ENCODE measurements around the gene KRT35.

The KRT35 gene

DNA sequence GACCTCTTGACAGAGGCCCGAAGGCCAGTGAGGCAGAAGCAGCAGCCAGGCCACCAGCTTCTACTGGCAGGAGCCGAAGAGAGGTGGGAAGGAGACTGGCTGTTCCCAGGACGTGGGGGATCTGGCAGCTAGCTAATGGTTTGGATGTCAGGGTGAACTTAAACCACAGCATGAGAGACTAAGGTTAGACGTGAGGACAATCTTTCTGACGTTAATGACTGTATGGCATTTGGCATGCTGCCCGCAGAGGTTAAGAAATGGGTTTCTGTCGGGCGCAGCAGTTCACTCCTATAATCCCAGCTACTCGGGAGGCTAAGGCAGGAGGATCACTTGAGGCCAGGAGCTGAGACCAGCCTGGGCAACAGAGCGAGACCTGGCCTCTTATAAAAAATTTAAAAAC is 30.8 kb upstream of the KRT35 start:
- DNase-seq (ENCODE audit: low read depth in 3 of 3) = no peak

DNA sequence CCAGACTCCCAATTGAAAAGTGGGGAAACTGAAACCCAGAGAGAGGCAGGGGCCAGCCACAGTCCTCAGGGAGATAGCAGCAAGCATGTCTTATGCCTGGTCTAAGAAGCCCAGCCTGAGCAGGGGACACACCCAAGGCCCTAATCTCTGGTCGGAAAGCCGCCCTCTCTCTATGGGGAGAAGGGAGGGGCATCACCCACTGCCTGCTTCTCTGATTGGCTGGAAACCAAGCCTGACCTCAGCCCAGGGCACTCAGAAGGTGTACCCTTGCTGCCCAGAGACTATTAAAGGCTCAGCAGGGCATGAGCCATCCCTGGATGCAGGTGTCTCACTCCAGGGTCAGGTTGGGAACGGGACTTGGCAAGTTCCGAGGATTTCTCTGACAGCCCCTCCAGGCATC is 30.2 kb upstream of the KRT35 start:
- no peak for DNase-seq (ENCODE audit: low read depth in 3 of 3)

DNA sequence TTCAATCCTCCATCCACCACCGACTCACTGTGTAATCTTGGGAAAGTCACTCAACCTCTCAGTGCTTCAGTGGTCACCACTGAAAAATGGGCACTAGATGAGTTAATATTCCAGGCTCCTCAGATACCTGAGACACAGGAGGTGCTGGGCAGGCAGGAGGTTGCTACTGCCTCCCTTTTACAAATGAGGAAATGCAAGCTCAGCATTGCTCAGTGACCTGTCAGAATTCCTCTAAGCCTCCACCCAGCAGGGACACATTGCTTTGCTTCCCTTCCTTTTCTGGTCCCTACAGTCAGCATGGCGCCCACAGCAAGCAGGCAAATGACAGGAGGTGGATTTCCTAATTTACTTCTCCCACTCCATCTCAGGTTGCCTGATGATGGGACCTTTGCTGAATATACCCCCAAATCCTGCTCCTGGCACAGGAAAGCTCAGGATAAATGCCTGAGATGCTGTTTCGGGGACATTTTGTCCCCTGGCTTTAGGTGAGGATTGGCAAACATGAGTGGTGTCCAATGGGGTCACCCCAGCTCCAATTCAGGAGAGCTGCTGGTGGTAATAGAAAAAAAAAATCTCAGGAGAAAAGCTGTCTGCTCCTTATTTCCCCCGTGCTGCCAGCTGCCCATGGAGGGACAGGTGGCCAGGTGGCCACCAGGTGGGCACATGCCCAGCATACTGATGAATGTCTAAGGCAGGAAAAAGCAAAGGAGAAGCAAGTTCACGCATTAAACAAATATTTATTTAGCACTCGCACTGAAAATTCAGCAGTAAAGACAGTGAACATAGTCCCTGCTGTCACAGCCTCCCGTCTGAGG is 29.5 kb upstream of the KRT35 start:
- DNase-seq (ENCODE audit: low read depth in 3 of 3) = no peak

DNA sequence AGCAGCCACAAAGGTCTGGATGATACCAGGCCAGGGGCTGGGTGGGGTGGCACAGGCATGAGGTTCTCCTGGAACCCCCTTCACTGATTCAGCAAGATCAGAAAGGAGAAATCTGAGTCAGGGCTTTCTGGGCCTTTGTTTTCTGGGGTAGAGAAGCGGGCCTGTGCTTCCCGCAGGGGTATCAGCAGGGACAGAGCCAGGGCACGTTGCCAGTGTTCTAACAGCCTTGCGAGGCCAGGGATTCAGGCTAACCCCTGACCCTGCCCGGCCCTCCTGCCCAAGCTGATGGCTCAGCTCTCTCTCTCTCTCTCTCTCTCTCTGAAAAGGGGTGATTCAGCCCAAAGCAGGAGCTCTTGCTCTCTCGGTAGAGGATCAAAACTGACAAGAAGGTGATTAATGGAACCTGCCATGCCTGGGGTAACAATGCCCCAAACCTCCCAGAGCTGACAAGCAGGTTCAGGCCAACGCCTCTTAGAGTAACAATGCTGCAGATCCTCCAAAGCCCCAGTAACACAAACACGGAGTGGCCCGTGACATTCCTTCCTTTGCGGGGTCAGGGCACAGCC is 26.4 kb upstream of the KRT35 start:
- DNase-seq (ENCODE audit: low read depth in 3 of 3) = no peak

DNA sequence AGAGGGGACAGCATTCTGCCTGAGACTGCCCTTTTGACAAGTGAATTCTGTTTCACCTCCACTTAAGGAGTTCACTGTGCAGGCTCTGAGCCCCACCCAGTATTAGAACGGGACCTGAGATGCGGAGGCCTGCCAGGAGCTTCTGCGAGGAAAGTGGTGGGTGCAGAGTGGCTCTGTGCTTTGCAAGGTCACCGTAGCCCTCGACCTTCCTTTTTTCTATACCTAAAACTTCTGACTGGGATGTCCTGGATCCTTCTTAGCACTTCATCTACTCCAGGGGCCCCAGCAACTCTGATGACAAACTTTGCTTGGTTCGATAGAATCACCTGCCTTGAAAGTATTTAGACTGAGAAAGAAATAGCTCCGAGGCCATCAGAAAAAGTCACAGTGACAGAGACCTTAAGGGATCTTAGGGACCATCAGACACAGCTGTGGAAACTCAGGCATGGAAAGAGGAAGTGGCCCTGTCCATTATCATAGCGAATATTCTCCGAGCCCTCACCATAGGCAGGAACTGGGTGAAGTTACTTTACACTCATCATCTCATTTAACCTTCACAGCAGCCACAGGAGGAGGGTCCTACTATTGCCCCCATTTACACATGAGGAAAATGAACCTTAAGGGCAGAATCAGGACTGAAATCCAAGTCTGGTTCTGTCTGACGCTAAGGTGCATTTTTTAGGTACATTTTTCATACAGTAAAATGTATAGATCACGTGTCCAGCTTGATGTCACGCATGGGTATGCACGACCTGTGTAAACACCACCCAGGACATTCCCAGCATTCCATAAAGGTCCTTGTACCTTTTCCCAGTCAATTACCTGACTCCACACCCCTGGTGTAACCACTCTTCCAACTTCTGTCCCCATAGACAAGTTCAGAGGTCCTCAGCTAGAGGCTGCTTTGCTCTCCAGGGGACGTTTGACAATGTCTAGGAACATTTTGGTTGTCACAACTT is 25.1 kb upstream of the KRT35 start:
- no peak for DNase-seq (ENCODE audit: low read depth in 3 of 3)

DNA sequence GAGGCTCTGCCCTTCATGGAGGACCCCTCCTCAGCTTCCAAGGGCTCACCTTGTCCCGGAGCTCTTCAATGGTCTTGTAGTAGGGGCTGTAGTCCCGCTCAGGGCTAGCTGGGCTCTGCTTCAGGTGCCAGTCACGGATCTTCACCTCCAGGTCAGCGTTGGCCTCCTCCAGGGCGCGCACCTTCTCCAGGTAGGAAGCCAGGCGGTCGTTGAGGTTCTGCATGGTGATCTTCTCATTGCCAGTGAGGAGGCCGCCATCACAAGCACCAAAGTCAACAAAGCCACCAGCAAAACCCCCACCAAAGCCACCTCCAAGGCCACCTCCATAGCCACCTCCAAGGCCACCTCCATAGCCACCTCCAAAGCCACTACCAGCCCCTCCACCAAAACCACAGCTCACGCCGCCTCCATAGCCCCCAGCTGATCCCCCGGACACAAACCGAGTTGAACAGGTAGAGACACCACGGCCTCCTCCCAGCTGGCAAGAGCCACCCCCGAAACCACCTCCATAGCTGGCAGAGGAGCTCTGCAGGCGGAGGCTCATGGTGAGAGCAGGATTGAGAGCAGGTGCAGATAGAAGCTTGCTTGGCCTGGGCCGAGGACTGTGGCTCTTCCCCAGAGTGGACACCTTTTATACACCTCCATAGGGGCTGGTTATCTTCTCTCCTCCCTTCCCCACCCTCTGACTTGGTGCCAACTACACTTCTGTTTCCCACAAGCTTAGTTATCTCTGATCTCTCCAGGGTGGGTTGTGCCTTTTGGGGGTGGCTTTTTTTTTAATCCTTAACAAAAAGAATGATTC is 24.3 kb upstream of the KRT35 start, which contains the start of gene KRT13:
TSS of gene KRT13 (minus strand) at position 606 of the 802 bp plus-strand sequence. CDS start at position 544, 62 bp downstream.
- no peak for DNase-seq (ENCODE audit: low read depth in 3 of 3)

DNA sequence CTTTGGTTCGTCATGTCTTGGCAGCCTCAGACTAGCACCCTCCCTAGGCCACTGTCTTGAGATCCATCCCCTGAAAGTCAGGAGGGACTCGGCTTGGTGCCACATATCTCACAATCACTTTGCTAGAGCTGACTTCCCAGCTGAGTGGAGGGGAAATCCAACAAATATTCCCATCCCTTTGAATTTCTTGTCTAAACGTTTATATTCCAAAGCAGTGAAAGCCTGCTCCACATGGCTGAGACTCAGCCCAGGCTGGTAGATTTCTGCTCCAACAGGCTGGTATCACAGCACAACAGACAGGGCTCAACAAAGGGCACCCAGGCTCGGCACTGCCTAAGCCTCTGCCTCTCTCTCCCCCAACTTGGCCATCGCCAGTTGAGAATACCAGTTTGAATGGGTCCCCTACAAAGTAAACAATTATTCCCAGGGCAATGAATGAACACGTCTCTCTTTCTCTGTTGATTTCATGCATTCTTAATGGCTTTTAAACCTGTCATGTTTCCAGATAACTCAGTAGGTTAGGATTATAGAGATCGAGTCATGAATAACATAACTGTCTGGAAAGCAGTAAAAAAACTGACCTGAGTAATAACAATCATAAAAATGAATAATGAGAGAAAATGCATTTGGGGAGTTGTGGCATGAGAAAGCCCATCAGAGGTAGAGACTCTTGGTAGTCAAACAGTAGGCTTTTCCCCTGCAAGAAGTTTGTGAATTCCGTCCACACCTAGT is 23.5 kb upstream of the KRT35 start:
- DNase-seq (ENCODE audit: low read depth in 3 of 3) = no peak

DNA sequence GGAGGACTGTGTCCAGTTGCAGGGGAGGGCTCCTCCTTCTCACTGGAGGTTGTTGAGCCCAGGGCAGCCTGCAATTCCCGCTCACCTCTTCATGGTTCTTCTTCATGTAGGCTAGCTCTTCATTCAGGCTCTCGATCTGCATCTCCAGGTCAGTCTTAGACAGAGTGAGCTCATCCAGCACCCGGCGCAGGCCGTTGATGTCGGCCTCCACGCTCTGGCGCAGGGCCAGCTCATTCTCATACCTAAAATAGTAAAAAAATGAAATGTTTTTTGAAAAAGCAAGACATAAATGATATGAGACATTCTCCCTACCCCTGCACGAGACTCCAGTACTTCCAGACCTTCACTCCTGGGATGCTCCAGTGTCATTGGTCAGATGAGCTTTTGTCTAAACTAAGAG is 22.3 kb upstream of the KRT35 start:
- no peak for DNase-seq (ENCODE audit: low read depth in 3 of 3)

DNA sequence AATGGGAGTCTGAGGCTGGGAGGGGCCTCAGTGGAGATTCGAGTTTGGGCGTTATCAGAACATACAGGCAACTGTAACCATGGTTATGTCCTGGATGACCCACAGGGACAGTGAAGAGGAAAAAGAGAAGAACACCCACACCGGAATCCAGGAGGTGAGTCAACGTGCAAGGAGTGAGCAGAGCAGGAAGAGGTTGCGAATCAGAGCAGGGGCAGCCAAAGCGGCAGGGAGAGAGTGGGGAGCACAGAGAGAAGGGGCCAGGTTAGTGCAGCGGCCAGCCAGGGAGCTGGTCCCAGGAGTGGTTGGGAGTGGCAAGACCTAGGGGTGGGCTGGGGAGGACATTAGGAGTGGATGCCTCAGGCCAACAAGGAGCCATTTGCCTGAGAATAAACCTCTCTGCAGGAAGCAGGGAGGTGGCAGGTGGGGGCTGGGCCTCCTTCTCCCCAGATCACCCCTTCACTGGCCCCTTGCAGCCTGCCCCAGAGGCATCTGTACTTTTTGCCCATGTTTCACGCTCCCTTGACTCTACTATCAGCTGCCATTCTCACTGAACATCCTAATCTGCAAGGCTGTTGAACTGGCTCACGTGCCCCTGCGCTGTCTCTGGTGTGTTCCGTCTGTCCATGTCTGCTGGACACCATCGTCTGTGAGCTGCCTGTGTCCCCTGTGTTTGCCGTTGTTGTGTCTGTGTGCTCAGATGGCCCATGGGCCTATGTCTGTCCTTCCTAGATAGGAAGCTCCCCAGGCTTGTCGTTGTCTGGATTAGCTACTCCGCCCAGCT is 19.4 kb upstream of the KRT35 start:
- DNase-seq (ENCODE audit: low read depth in 3 of 3) = no peak

DNA sequence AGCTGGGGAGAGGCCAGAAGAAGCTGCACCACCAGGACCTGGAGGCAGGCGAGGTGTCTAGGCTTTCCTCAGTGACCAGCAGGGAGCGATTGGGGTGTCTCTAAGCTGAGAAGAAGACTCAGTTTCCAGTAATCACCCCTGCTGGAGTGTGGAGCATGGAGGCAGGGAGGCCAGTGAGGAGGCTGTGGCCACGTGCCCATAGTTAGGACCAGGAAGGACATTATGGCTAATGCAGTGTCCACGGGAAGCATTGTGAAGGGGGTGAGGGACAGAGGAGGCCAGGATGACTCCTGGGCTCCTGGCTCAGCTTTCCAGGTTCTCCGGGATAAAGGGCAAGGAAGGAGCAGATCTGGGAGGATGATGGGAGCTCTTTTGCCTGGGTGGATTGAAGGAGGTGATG is 18.8 kb upstream of the KRT35 start:
- no peak for DNase-seq (ENCODE audit: low read depth in 3 of 3)

DNA sequence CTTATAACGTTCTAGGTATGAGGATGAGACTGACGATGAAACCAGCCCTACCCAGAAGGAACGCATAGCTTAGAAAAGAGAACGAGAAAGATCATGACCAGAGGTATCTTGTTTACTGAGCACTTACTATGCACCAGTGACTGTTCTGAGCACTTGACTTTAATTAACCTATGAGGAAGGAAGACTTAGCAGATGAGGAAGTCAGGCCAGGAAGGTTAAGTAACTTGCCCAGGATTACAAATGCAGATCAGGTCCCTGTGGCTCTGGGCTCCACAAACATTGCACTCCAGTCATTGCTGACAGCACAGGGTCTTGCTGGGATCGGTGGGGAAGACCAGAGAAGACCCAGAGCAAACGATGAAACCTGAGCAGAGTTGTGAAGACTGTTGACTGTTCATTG is 17.3 kb upstream of the KRT35 start:
- DNase-seq (ENCODE audit: low read depth in 3 of 3) = no peak

DNA sequence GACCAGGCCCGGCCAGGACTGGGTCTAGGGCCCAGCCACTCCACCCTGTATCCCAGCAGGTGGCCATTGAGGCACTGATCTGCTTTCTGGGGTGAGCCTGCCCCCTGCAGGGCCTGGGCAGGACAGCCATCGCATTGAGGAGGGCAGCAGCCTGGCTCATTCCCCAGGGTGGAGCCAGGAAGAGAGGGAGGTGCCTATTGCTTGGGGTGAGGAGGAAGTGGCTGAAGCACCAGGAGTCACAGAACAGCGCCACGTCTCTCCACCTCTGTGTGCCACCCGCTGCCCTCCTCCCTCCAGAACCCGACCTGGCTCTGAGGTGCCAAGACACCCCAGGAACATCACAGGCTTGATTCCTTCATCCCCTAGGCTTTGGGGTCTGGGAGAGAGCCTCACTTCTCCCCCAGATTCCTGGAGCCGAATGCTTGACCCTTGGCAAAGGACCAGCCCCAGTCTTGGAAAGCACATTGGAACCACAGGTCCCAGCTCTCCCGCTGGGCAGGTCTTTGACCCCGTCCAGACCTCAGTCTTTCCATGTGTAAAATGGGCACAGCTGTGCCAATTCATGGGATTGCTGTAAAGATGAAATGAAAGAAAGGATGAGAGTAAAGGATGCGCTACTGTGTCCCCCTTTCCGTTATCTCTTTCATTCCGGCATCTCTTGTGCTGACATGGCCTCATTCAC is 16.0 kb upstream of the KRT35 start:
- peak; percentile 41 to 78 (median 70) for DNase-seq (ENCODE audit: low read depth in 3 of 3)

DNA sequence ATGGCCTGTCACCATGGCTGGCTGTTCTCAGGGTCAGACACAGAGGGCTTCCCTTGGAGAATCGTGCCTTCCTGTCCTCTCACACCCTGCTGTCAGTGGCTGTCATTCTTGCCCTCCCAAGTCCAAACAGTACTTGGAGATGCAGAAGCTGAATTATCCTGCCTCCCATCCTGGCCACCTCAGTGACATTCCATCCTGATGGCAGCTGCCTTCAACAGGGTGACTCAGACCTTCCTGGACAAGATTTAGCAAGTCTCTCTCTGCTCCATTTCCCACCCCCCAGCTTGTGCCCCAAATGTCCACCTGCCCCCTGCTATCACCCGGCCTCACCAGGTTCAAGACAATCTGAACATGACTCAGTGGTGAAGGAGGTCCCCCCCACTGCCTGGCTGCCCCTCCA is 13.6 kb upstream of the KRT35 start:
- no peak for DNase-seq (ENCODE audit: low read depth in 3 of 3)

DNA sequence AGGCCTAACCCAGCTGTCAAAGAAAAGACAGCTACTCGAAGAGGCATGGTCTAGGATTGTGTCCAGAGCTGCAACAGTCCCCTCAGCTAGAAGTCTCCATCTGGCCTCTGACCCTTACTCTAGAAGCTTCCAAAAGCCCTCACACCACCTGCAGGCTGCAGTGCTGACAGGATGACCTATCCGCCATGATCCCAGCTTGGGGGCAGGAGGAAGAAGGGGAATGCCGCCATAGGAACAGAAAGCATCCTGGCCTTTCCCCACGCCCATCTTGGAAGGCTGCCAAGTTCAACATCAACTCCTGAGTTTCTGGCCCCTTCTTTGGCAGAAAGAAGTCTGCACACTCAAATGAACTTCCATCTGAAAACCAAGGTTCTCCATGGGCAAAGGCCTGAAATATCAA is 11.8 kb upstream of the KRT35 start:
- DNase-seq (ENCODE audit: low read depth in 3 of 3) = no peak

DNA sequence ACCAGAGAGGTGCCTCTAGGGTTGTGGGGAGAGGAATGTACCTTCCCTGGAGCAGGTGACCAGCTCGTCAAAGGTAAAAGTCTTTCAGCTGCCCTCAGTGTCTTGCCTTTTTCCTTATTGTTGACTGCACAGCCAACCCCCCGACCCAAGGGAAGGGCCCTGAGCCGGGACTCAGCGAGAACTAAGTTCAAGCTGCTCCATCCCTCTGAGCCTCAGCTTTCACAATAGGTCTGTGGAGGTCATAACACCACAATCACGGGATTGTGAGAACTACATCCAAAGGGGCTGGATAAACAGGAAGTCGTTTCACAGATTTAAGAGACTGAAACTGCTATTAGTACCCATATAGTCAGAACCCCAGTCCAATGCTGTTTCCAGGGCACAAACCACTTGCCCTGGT is 11.4 kb upstream of the KRT35 start:
- no peak for DNase-seq (ENCODE audit: low read depth in 3 of 3)

DNA sequence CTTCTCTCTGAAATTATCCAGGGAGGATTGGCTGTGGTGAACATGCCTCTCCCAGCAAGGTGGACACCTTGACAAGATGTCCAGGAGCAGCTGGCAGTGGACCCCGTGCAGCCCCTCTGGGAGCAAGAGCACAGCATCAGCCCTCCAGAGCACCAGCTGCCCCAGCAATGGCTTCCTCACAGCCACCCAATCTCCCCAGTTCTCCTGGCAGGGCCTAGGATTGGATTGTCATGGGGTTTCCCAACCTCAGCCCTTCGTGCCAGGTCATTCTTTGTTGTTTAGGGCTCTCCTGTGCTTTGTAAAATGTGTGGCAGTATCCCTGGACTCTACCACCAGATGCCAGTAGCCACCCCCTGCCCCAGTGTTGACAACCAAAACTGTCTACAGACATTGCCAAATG is 10.5 kb upstream of the KRT35 start:
- DNase-seq (ENCODE audit: low read depth in 3 of 3) = no peak

DNA sequence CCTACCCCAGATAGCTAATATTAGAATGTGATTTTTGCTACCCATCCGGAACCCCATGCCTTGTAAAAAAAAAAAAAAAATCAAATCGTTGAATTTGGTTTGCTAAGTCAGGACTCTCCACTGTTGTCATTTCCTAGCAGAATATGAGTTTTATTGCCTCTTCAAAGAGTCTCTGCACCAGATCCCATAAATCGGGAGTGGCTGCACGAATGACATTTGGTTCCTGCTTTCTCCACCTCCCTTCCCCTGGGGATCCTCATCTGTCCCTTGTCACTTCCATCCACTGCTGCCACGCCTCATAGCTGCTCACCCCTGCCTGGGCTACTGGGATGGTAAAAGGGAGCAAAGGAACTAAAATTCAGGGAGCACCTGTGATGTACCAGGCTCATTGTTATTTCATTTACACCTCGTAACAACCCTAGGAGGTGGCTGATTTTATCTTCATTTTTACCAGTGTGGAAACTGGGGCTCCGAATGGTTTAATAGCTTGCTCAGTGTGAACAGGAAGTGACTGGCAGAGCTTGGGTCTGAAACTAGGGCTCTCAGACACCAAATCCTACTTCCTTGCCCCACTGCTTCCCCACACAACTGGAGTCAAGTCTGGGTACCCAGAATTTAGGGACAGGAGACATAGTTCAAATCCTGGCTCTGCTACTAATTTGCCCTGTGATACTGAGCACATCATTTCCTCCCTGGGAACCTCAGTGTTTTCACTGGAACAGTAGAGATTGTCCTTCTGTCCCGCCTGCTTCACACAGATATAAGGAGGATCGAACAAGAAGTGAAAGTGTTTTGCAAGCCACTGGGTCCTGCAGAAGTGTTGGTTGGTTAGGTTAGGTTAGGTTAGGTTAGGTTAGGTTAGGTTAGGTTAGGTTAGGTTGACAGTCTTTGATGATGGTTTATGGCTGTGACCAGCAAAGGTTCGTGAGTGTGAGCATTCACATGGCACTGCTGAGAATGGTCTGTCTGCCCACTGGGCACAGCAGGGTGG is 9.3 kb upstream of the KRT35 start:
- DNase-seq (ENCODE audit: low read depth in 3 of 3) = no peak

DNA sequence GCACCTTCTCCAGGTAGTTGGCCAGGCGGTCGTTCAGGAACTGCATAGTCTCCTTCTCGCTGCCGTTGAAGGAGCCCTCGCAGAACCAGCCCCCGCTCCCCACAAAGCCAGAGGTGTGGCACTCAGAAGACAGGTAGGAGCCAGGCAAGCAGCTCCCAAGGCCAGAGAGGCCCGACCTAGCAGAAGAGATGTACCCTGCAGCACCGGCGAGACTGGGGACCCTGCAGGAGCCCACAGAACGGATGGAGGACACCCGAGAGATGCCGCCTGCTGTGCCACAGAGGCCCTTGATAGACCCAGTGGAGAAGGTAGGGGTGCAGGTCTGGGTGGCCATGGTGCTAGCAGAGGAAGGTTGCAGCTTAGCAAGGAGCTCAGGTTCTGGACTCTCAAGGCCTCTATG is 8.6 kb upstream of the KRT35 start, which contains the start of gene KRT36:
TSS of gene KRT36 (minus strand) at position 380 of the 400 bp plus-strand sequence. CDS start at position 334, 46 bp downstream.
- DNase-seq (ENCODE audit: low read depth in 3 of 3) = no peak

Measured in stimulated activated CD4-positive, alpha-beta T cell treated with anti-CD3 and anti-CD28 coated beads, TNF-alpha, amount 100 ng/mL, for 48 hours (primary cell).